HepG2 (cell line): Measurements from ENCODE around the gene DDX10. TPM values are rescaled to one million over a fixed set of nuclear protein-coding genes. Genes with fewer than 3 reads are reported as not detected.

Experiments used
- ATAC-seq: fragments of 200-7000 bp; cut with Tn5 transposase; 3 replicates; pipeline ENCODE4 v1.9.1; 2020; ENCODE audit warnings: mild to moderate bottlenecking, moderate library complexity
- BruUV-seq: library from RNA; stranded (reverse); fragments of 400-500 nt; replicated peaks from 2 replicates; lab custom pipeline; 2021; lab: Mats Ljungman, UMichigan
- CTCF ChIA-PET: fragments of 300-600 bp; formaldehyde crosslinking; extraction: SDS; loops from one replicate; lab custom pipeline; 2021; ENCODE audit warnings: low total read pairs, inconsistent platforms, low intra/inter-chr PET ratio; lab: Yijun Ruan, JAX
- POLR2A ChIA-PET: fragments of 350-600 bp; sonication (Branson Sonifier 250); formaldehyde crosslinking; loops from one replicate; lab custom pipeline; 2020; ENCODE audit warnings: antibody characterized with exemption, inconsistent platforms; lab: Yijun Ruan, JAX
- DNase-seq: peaks from one replicate; pipeline ENCODE4 v3.0.0-alpha.2; 2015; ENCODE audit warnings: low spot score
- FAIRE-seq: peaks from 3 replicates; lab custom pipeline; 2011; peaks lifted over from hg19 to GRCh38; lab: Jason Lieb, UNC
- H2AFZ ChIP-seq: one replicate; pipeline ENCODE4 v1.6.1; 2011; ENCODE audit warnings: low read length, inconsistent platforms
- H3K27ac ChIP-seq: fragments of 300-600 bp; 3 replicates; pipeline ENCODE4 v1.8.0; 2011; ENCODE audit warnings: mixed run types, mild to moderate bottlenecking, mixed read lengths, low read length, inconsistent platforms; ENCODE audit not compliant: insufficient read depth; ENCODE audit errors: extremely low read length
- H3K27me3 ChIP-seq, 2 experiments: fragments of 200-600 bp in 1 of 2; 2 replicates in 1 of 2; 3 replicates in 1 of 2; pipeline versions ENCODE4 v1.6.0 to v1.8.0; 2011; ENCODE audit warnings: low read length in 2 of 2, mild to moderate bottlenecking in 2 of 2, moderate library complexity in 2 of 2, inconsistent platforms in 1 of 2; ENCODE audit not compliant: insufficient read depth in 2 of 2, control insufficient read depth in 1 of 2
- H3K36me3 ChIP-seq, 2 experiments: fragments of 200-600 bp in 1 of 2; replicated peaks in 1 of 2; 2 replicates in 1 of 2; 3 replicates in 1 of 2; pipeline versions ENCODE4 v1.5.1 to v1.8.0; 2011; ENCODE audit warnings: low read length in 2 of 2, inconsistent platforms in 1 of 2; ENCODE audit not compliant: insufficient read depth in 2 of 2, control insufficient read depth in 1 of 2
- H3K4me1 ChIP-seq: 2 replicates; pipeline ENCODE4 v1.5.1; 2012; ENCODE audit warnings: low read length, inconsistent platforms; ENCODE audit not compliant: insufficient read depth
- H3K4me2 ChIP-seq: 2 replicates; pipeline ENCODE4 v1.6.0; 2011; ENCODE audit warnings: low read depth, low read length, inconsistent platforms
- H3K4me3 ChIP-seq, 3 experiments: fragments of 200-600 bp in 1 of 3; sonication (generic), shearing (Covaris generic) in 1 of 3; replicated peaks in 1 of 3; 2 replicates each; pipeline ENCODE4 v1.5.1; 2011 to 2016; ENCODE audit warnings: low read length in 3 of 3, inconsistent platforms in 2 of 3, low read depth in 2 of 3, mild to moderate bottlenecking in 2 of 3, control low read depth in 1 of 3, mixed read lengths in 1 of 3; ENCODE audit not compliant: insufficient read depth in 1 of 3
- H3K79me2 ChIP-seq: one replicate; pipeline ENCODE4 v1.6.1; 2011; ENCODE audit warnings: low read length, inconsistent platforms; ENCODE audit not compliant: insufficient read depth
- H3K9ac ChIP-seq: 2 replicates; pipeline ENCODE4 v1.6.0; 2011; ENCODE audit warnings: mild to moderate bottlenecking, low read depth, low read length, inconsistent platforms; ENCODE audit not compliant: insufficient read depth
- H3K9me3 ChIP-seq: 2 replicates; pipeline ENCODE4 v1.5.1; 2012; ENCODE audit warnings: mild to moderate bottlenecking, low read length
- H4K20me1 ChIP-seq: 2 replicates; pipeline ENCODE4 v1.6.0; 2011; ENCODE audit warnings: inconsistent platforms, mild to moderate bottlenecking, low read length, moderate library complexity; ENCODE audit not compliant: insufficient read depth
- HDAC2 ChIP-seq: sonication (generic); formaldehyde crosslinking; IDR thresholded peaks from 2 replicates; pipeline ENCODE4 v1.4.0; 2020; ENCODE audit warnings: missing genetic modification reagents
- YEATS2 ChIP-seq: sonication (generic); formaldehyde crosslinking; IDR thresholded peaks from 2 replicates; pipeline ENCODE4 v1.4.0; 2020; ENCODE audit warnings: missing genetic modification reagents, borderline replicate concordance
- ZNF10 ChIP-seq: sonication (generic); formaldehyde crosslinking; IDR thresholded peaks from 2 replicates; pipeline ENCODE4 v1.4.0; 2020; ENCODE audit warnings: mild to moderate bottlenecking, low read depth, missing genetic modification reagents, borderline replicate concordance
- ZNF12 ChIP-seq: sonication (generic); formaldehyde crosslinking; IDR thresholded peaks from 2 replicates; pipeline ENCODE4 v1.5.0; 2020; ENCODE audit warnings: missing genetic modification reagents
- WGBS: methylation state at CpG from one replicate; pipeline ENCODE4 v1.1.6; 2017; ENCODE audit warnings: low lambda C conversion rate; 5-methylcytosine and 5-hydroxymethylcytosine counted together
- in situ Hi-C: cut with HindIII; loops from 2 replicates; pipeline ENCODE4 v1.10.0; 2017; ENCODE audit warnings: low pct_unique_long_range_greater_than_20kb; ENCODE audit not compliant: extremely low pct_ligation_motif_present
- intact Hi-C: fragments of 100-400 bp; cut with micrococcal nuclease; formaldehyde crosslinking; loops from one replicate; pipeline ENCODE4 v1.10.0; 2022; ENCODE audit not compliant: unreplicated experiment
- polyA plus RNA-seq, 8 experiments: library from polyadenylated mRNA; depleted of rRNA in 3 of 8; stranded (reverse) in 7 of 8; unstranded in 1 of 8; fragments of >200 nt; fragmentation: Illumina TruSeq in 4 of 8; extraction: Trizol in 4 of 8; gene quantifications; 2 replicates each; pipeline versions ENCODE4 v1.2.1 to v1.2.3, GENCODE V29; 2011 to 2016; ENCODE audit warnings: low read depth in 4 of 8, missing spikeins in 1 of 8, mixed read lengths in 1 of 8; ENCODE audit not compliant: insufficient read depth in 1 of 8
- total RNA-seq, 5 experiments: library from RNA; depleted of rRNA; stranded (reverse); fragments of >200 nt; fragmentation: Illumina TruSeq; extraction: Trizol; gene quantifications; 2 replicates each; pipeline ENCODE4 v1.2.3, GENCODE V29; 2016; ENCODE audit warnings: low read depth in 1 of 5
- TF ChIP-seq, protein P1 (sequence below): sonication (generic); formaldehyde crosslinking; IDR thresholded peaks from 2 replicates; pipeline ENCODE4 v1.4.0; 2020; ENCODE audit warnings: missing genetic modification reagents
- TF ChIP-seq, protein P2 (sequence below): sonication (generic); formaldehyde crosslinking; IDR thresholded peaks from 2 replicates; pipeline ENCODE4 v1.9.0; 2021; ENCODE audit warnings: mild to moderate bottlenecking, missing genetic modification reagents

DDX10 gene
- total and polyA plus RNA-seq, 2 of the 13 experiments (the other 11 are each of a cell fraction or from before 2014, with no cell fraction given): 17.0 to 32.0 TPM

DNA sequence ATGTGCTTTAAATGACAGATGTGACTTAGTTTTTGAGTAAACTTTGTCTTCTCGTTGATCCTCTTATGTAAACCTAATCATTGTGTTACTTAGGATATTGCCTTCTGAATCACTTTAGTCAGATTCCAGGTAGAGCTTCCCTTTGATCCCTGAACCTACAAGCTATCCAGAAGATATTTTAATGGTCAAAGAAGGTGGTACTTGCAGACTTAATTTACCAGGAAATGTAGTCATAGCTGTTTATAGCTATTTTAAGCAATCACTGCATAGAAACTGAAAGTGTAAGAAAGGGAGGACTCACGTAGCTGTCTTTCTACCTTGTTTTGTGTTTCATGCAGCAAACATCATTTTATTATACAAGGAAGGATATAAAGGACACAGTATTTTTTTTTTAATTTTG lies 189.5 kb downstream of the DDX10 start:
- WGBS: 97% methylated on average over 2 of the region's 2 CpGs
- H2AFZ ChIP-seq: no peak overlapping the region
- no peak overlapping the region for H3K4me2 ChIP-seq
- in situ Hi-C loops (no loop called here), intact Hi-C loops (no loop called here)
- no peaks in the 10 kb centered on the region for H3K79me2 ChIP-seq
- no peak overlapping the region for H3K27ac ChIP-seq
- ATAC-seq (no peak), DNase-seq (no peak), FAIRE-seq (no peak)
- H3K36me3 ChIP-seq: no peaks in the 10 kb centered on the region; a peak in 2 of 5 replicates
- H4K20me1 ChIP-seq: no peaks in the 10 kb centered on the region
- H3K27me3 ChIP-seq: no peaks in the 10 kb centered on the region
- H3K9me3 ChIP-seq: no peaks in the 10 kb centered on the region
- H3K4me1 ChIP-seq: no peaks in the 10 kb centered on the region
- no TSS peak for BruUV-seq
- ChIA-PET CTCF (no interaction called here), POLR2A (no interaction called here)
- no peak overlapping the region for H3K9ac ChIP-seq
- TF ChIP-seq ZNF10 (CRISPR knock-in tag) (no peak), ZNF12 (no peak), YEATS2 (CRISPR knock-in tag) (no peak), HDAC2 (CRISPR knock-in tag) (no peak)
- TF ChIP-seq, protein P1, sequence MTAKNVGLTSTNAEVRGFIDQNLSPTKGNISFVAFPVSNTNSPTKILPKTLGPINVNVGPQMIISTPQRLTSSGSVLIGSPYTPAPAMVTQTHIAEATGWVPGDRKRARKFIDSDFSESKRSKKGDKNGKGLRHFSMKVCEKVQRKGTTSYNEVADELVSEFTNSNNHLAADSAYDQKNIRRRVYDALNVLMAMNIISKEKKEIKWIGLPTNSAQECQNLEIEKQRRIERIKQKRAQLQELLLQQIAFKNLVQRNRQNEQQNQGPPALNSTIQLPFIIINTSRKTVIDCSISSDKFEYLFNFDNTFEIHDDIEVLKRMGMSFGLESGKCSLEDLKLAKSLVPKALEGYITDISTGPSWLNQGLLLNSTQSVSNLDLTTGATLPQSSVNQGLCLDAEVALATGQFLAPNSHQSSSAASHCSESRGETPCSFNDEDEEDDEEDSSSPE (CRISPR knock-in tag): no peak
- TF ChIP-seq, protein P2, sequence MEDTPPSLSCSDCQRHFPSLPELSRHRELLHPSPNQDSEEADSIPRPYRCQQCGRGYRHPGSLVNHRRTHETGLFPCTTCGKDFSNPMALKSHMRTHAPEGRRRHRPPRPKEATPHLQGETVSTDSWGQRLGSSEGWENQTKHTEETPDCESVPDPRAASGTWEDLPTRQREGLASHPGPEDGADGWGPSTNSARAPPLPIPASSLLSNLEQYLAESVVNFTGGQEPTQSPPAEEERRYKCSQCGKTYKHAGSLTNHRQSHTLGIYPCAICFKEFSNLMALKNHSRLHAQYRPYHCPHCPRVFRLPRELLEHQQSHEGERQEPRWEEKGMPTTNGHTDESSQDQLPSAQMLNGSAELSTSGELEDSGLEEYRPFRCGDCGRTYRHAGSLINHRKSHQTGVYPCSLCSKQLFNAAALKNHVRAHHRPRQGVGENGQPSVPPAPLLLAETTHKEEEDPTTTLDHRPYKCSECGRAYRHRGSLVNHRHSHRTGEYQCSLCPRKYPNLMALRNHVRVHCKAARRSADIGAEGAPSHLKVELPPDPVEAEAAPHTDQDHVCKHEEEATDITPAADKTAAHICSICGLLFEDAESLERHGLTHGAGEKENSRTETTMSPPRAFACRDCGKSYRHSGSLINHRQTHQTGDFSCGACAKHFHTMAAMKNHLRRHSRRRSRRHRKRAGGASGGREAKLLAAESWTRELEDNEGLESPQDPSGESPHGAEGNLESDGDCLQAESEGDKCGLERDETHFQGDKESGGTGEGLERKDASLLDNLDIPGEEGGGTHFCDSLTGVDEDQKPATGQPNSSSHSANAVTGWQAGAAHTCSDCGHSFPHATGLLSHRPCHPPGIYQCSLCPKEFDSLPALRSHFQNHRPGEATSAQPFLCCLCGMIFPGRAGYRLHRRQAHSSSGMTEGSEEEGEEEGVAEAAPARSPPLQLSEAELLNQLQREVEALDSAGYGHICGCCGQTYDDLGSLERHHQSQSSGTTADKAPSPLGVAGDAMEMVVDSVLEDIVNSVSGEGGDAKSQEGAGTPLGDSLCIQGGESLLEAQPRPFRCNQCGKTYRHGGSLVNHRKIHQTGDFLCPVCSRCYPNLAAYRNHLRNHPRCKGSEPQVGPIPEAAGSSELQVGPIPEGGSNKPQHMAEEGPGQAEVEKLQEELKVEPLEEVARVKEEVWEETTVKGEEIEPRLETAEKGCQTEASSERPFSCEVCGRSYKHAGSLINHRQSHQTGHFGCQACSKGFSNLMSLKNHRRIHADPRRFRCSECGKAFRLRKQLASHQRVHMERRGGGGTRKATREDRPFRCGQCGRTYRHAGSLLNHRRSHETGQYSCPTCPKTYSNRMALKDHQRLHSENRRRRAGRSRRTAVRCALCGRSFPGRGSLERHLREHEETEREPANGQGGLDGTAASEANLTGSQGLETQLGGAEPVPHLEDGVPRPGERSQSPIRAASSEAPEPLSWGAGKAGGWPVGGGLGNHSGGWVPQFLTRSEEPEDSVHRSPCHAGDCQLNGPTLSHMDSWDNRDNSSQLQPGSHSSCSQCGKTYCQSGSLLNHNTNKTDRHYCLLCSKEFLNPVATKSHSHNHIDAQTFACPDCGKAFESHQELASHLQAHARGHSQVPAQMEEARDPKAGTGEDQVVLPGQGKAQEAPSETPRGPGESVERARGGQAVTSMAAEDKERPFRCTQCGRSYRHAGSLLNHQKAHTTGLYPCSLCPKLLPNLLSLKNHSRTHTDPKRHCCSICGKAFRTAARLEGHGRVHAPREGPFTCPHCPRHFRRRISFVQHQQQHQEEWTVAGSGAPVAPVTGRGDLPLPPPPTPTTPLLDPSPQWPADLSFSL: no peak
- H3K4me3 ChIP-seq: no peak overlapping the region
